Mesendoderm (in vitro differentiated cells): ENCODE measurements around the gene AP4B1.

ENCODE experiments used
- DNase-seq: peaks from one replicate; pipeline ENCODE4 v3.0.0; 2013
- H2AK5ac ChIP-seq: 2 replicates; pipeline ENCODE4 v1.6.1; 2013; ENCODE audit warnings: low read length, inconsistent platforms
- H2BK120ac ChIP-seq: 2 replicates; pipeline ENCODE4 v1.6.1; 2013; ENCODE audit warnings: low read depth, mild to moderate bottlenecking, low read length, moderate library complexity, mixed read lengths
- H2BK15ac ChIP-seq: replicated peaks from 2 replicates; pipeline ENCODE4 v1.6.1; 2013; ENCODE audit warnings: low read depth, mild to moderate bottlenecking, moderate library complexity
- H2BK5ac ChIP-seq: 2 replicates; pipeline ENCODE4 v1.6.1; 2013; ENCODE audit warnings: low read length, inconsistent platforms
- H3K18ac ChIP-seq: 2 replicates; pipeline ENCODE4 v1.6.1; 2013; ENCODE audit warnings: mild to moderate bottlenecking, low read length, mixed read lengths
- H3K23ac ChIP-seq: one replicate; pipeline ENCODE4 v1.6.1; 2013; ENCODE audit warnings: low read length
- H3K27ac ChIP-seq: 2 replicates; pipeline ENCODE4 v1.5.1; 2013; ENCODE audit warnings: low read depth, mild to moderate bottlenecking, inconsistent platforms, low read length, moderate library complexity
- H3K27me3 ChIP-seq: 2 replicates; pipeline ENCODE4 v1.6.1; 2013; ENCODE audit warnings: low read length, control low read depth, mild to moderate bottlenecking, inconsistent platforms; ENCODE audit not compliant: insufficient read depth, poor library complexity
- H3K36me3 ChIP-seq: 2 replicates; pipeline ENCODE4 v1.6.1; 2013; ENCODE audit warnings: low read length, inconsistent platforms; ENCODE audit not compliant: control insufficient read depth, insufficient read depth
- H3K4ac ChIP-seq: one replicate; pipeline ENCODE4 v1.6.1; 2013; ENCODE audit warnings: low read depth, mild to moderate bottlenecking, low read length, moderate library complexity
- H3K4me1 ChIP-seq: 2 replicates; pipeline ENCODE4 v1.6.1; 2013; ENCODE audit warnings: low read depth, low read length, inconsistent platforms; ENCODE audit not compliant: control insufficient read depth
- H3K4me2 ChIP-seq: 2 replicates; pipeline ENCODE4 v1.6.1; 2013; ENCODE audit warnings: low read length
- H3K4me3 ChIP-seq: 2 replicates; pipeline ENCODE4 v1.5.1; 2013; ENCODE audit warnings: mild to moderate bottlenecking, low read length
- H3K56ac ChIP-seq: one replicate; pipeline ENCODE4 v1.6.1; 2013; ENCODE audit warnings: low read length
- H3K79me1 ChIP-seq: 2 replicates; pipeline ENCODE4 v1.6.1; 2013; ENCODE audit warnings: low read length, inconsistent platforms
- H3K79me2 ChIP-seq: 2 replicates; pipeline ENCODE4 v1.6.1; 2013; ENCODE audit warnings: mild to moderate bottlenecking, low read length; ENCODE audit not compliant: control insufficient read depth, insufficient read depth
- H3K9ac ChIP-seq: 2 replicates; pipeline ENCODE4 v1.6.1; 2013; ENCODE audit warnings: low read length, inconsistent platforms
- H4K5ac ChIP-seq: one replicate; pipeline ENCODE4 v1.6.1; 2013; ENCODE audit warnings: low read length
- H4K8ac ChIP-seq: one replicate; pipeline ENCODE4 v1.6.1; 2013; ENCODE audit warnings: low read depth, mild to moderate bottlenecking, control low read depth, low read length, moderate library complexity
- WGBS: extraction: QIAGEN DNeasy Blood & Tissue Kit; methylation state at CpG from one replicate; pipeline ENCODE4 v1.1.7; 2013; ENCODE audit warnings: low lambda C conversion rate, missing lambda C conversion rate; ENCODE audit not compliant: insufficient coverage; ENCODE audit errors: extremely low coverage; 5-methylcytosine and 5-hydroxymethylcytosine counted together

Gene AP4B1

GRCh38 chr1:113918243-113918642, 13.6 kb upstream of the AP4B1 start:
- H3K27me3 ChIP-seq, result no peaks in the 10 kb centered on the region
- H3K18ac ChIP-seq, result no peak overlapping the region
- no peaks in the 10 kb centered on the region for H3K4me1 ChIP-seq
- H3K36me3 ChIP-seq, result no peaks in the 10 kb centered on the region
- H3K4me3 ChIP-seq, result no peak overlapping the region
- no peak overlapping the region for H3K4ac ChIP-seq
- no peak overlapping the region for H3K9ac ChIP-seq
- H4K5ac ChIP-seq, result no peak overlapping the region
- H3K56ac ChIP-seq, result no peak overlapping the region
- no peak for DNase-seq
- H3K27ac ChIP-seq, result no peak overlapping the region
- H3K4me2 ChIP-seq, result no peak overlapping the region
- no peak overlapping the region for H2AK5ac ChIP-seq
- H3K79me1 ChIP-seq, result no peaks in the 10 kb centered on the region
- H2BK15ac ChIP-seq, result no peak overlapping the region
- H2BK120ac ChIP-seq, result no peak overlapping the region
- H4K8ac ChIP-seq, result no peak overlapping the region
- H2BK5ac ChIP-seq, result no peak overlapping the region
- H3K79me2 ChIP-seq, result no peaks in the 10 kb centered on the region
- no peak overlapping the region for H3K23ac ChIP-seq

- Histone ChIP-seq H2BK15ac (no peak overlapping the region), H3K56ac (no peak overlapping the region), H3K4ac (no peak overlapping the region), H3K4me3 (no peak overlapping the region), H3K27me3 (no peaks in the 10 kb centered on the region), H2BK5ac (no peak overlapping the region), H4K8ac (no peak overlapping the region), H3K79me2 (no peaks in the 10 kb centered on the region), H3K27ac (no peak overlapping the region), H3K23ac (no peak overlapping the region), H3K18ac (no peak overlapping the region), H3K4me1 (no peaks in the 10 kb centered on the region), H2AK5ac (no peak overlapping the region), H3K79me1 (no peaks in the 10 kb centered on the region), H2BK120ac (no peak overlapping the region), H3K4me2 (no peak overlapping the region), H4K5ac (no peak overlapping the region), H3K9ac (no peak overlapping the region), H3K36me3 (no peaks in the 10 kb centered on the region)
- no CpG with 5 or more reads among the region's 2 CpGs for WGBS
- no peak for DNase-seq
These were observed 12.9 kb upstream of the AP4B1 start for GRCh38 chr1:113917400-113918082.

- no peak overlapping the region for H3K4me3 ChIP-seq
- no peak for DNase-seq
- H3K27me3 ChIP-seq, result no peaks in the 10 kb centered on the region
- H3K27ac ChIP-seq, result no peak overlapping the region
- no peak overlapping the region for H4K5ac ChIP-seq
- no peak overlapping the region for H3K9ac ChIP-seq
- H3K36me3 ChIP-seq, result no peaks in the 10 kb centered on the region
- H3K4me1 ChIP-seq, result no peaks in the 10 kb centered on the region
- no peak overlapping the region for H2BK15ac ChIP-seq
- no peaks in the 10 kb centered on the region for H3K79me2 ChIP-seq
- H3K23ac ChIP-seq, result no peak overlapping the region
- no peak overlapping the region for H2AK5ac ChIP-seq
- no peaks in the 10 kb centered on the region for H3K79me1 ChIP-seq
- no peak overlapping the region for H2BK5ac ChIP-seq
- no peak overlapping the region for H3K4ac ChIP-seq
- H3K18ac ChIP-seq, result no peak overlapping the region
- no peak overlapping the region for H4K8ac ChIP-seq
- no CpG with 5 or more reads among the region's 5 CpGs for WGBS
- H3K56ac ChIP-seq, result no peak overlapping the region
- no peak overlapping the region for H2BK120ac ChIP-seq
- H3K4me2 ChIP-seq, result no peak overlapping the region
These were observed 12.4 kb upstream of the AP4B1 start for GRCh38 chr1:113916974-113917373.

- WGBS, result no CpG with 5 or more reads among the region's 5 CpGs
- Histone ChIP-seq H3K4me3 (no peak overlapping the region), H3K79me1 (no peaks in the 10 kb centered on the region), H2BK5ac (no peak overlapping the region), H3K27ac (no peak overlapping the region), H3K56ac (no peak overlapping the region), H2BK120ac (no peak overlapping the region), H3K79me2 (no peaks in the 10 kb centered on the region), H3K27me3 (no peaks in the 10 kb centered on the region), H3K36me3 (no peaks in the 10 kb centered on the region), H3K4me2 (no peak overlapping the region), H3K9ac (no peak overlapping the region), H2BK15ac (no peak overlapping the region), H4K5ac (no peak overlapping the region), H3K4ac (no peak overlapping the region), H2AK5ac (no peak overlapping the region), H4K8ac (no peak overlapping the region), H3K4me1 (no peaks in the 10 kb centered on the region), H3K18ac (no peak overlapping the region), H3K23ac (no peak overlapping the region)
- DNase-seq, result no peak
These were observed 9.5 kb upstream of the AP4B1 start for GRCh38 chr1:113913887-113914664.

GRCh38 chr1:113913312-113913668, 8.7 kb upstream of the AP4B1 start:
- WGBS, result no CpG with 5 or more reads among the region's 3 CpGs
- no peak overlapping the region for H3K56ac ChIP-seq
- no peak overlapping the region for H2AK5ac ChIP-seq
- no peak overlapping the region for H2BK120ac ChIP-seq
- no peaks in the 10 kb centered on the region for H3K4me1 ChIP-seq
- no peak overlapping the region for H4K8ac ChIP-seq
- no peak overlapping the region for H3K4me3 ChIP-seq
- no peak overlapping the region for H3K4ac ChIP-seq
- H3K36me3 ChIP-seq, result peaks cover 2% of the 10 kb centered on the region
- H3K27me3 ChIP-seq, result no peaks in the 10 kb centered on the region
- H3K79me2 ChIP-seq, result no peaks in the 10 kb centered on the region
- no peak overlapping the region for H3K27ac ChIP-seq
- no peak overlapping the region for H3K23ac ChIP-seq
- no peak overlapping the region for H2BK5ac ChIP-seq
- H3K79me1 ChIP-seq, result no peaks in the 10 kb centered on the region
- no peak overlapping the region for H2BK15ac ChIP-seq
- no peak overlapping the region for H4K5ac ChIP-seq
- no peak overlapping the region for H3K4me2 ChIP-seq
- H3K18ac ChIP-seq, result no peak overlapping the region
- no peak for DNase-seq
- H3K9ac ChIP-seq, result no peak overlapping the region
